Fibroblast of pulmonary artery (primary cell): ENCODE results near the gene IFT52.

ENCODE experiments used
- DNase-seq: peaks from one replicate; pipeline ENCODE4 v3.0.0-alpha.2; 2010; ENCODE audit warnings: low read depth
- H3K4me3 ChIP-seq: replicated peaks from 2 replicates; pipeline ENCODE4 v1.5.1; 2011; ENCODE audit warnings: low read depth, mild to moderate bottlenecking, control low read depth, low read length, moderate library complexity
- CTCF ChIP-seq: IDR thresholded peaks from 2 replicates; pipeline ENCODE4 v1.5.1; 2011; ENCODE audit warnings: mild to moderate bottlenecking, control low read depth, low read length, inconsistent platforms; ENCODE audit errors: missing control alignments

The IFT52 gene

DNA sequence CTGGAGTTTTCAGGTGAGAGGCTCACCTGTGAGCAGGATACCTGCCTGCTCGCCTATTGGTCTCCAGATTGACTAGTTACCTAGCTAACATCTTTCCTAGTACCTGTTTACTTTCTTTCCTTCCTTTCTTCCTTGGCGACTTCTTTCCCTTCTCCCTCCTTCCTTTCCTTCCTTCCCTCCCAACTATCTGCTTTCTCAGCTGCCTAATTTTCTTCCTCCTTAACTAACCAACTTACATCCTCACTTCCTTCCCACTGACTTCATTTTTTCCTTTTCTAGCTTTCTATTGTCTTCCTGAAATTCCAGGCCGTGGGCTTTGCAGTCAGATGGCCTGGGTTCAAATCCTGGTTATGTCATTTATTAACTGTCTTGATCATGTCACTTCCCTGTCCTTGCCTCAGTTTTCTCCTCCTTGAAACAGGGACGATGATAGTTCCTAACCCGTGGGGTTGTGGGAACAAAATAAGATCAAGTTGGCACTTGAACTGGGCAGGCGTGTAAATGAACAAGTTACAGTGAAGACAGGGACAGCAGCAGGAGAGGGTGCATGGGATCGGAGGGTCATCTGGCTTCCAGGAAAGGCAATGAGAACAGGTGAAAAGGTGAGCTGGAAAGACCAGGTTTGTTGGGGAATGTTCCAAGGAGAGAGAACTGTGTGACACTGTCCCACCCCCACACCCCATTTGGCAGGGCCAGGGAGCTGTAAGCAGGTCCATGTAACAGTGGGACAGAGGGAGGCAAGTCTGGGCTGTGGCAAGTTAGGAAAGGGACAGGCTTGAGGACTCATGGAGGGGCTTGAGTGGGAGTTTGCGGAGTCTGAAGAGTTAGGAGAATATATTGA is 31.4 kb upstream of the IFT52 start:
- no peak for DNase-seq
- no peak for TF ChIP-seq CTCF
- no peak overlapping the region for H3K4me3 ChIP-seq

DNA sequence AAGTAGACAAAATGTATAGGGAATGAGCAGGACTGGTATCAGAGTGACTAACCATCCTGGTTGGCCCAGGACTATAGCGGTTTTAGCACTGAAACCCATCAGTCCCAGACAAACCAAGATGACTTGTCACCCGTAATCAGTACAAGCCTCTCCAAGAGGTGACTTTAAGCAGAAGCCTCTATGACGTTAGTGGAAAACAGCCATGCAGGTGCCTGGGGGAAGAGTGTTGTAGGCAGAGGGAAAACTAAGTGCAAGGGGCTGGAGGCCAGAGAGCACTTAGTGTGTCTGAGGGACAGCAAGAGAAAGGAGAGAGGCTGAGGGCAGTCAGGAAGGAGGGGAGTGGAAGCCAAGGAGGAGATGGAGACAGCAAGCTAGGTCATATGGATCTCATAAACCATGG is 29.8 kb upstream of the IFT52 start:
- no peak overlapping the region for H3K4me3 ChIP-seq
- no peak for TF ChIP-seq CTCF
- DNase-seq: no peak

DNA sequence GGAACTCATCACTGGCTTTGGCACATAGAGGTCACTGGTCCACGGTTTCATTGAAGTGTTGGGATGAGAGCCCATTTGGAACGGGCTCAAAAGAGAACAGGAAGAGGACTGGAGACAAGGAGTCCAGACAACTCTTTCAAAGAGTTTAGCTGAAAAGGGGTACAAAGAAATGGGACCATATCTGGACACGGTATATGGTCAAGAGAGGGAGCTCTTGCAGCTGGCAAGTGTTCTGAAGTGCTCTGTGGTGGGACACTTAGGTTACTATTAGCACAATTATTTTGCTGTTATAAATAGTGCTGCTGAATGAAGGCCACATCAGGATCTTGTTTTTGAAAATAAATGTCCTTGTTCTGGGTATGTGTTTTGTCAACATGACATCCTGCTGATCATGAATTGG is 27.3 kb upstream of the IFT52 start:
- TF ChIP-seq CTCF: peak; percentile 24

DNA sequence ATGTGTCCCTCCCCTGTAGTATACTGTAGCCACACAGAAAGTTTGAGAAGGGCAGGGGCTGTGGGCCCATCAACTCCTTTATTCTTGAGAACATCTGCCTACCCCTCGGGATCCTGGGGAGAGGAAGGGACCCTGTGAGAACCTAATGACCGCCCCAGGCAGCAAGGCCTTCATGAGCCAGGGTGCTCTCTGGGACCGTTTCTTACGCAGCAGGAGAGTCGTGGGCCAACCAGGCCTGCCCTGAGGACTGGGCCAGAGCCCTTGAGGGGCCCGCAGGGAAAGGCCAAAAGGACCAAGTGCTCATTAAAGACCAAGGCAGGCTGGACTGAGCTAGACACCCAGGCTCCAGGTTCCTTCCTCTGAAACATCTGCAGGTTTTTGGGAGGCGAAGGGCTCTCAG is 26.7 kb upstream of the IFT52 start:
- no peak overlapping the region for H3K4me3 ChIP-seq
- TF ChIP-seq CTCF: no peak
- no peak for DNase-seq

More for the DNA sequence above, 27.3 kb upstream of the IFT52 start:
- DNase-seq: peak; percentile 30
- H3K4me3 ChIP-seq: no peak overlapping the region

DNA sequence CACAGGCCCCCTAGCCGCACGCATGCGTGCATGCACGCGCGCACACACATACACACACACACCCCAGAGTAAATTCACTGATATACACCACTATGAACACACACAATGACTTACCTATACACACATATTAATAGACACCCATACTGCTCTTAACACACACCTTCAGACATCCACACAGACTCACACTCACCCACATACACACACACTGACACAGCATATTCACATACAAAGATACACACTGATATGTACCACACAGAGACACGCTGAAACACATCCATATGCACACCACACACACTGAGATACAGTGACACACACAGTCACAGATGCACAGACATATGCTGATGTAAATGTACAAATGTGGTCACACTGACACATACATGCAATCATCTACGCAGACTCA is 26.3 kb upstream of the IFT52 start:
- no peak overlapping the region for H3K4me3 ChIP-seq
- no peak for TF ChIP-seq CTCF
- DNase-seq: no peak

DNA sequence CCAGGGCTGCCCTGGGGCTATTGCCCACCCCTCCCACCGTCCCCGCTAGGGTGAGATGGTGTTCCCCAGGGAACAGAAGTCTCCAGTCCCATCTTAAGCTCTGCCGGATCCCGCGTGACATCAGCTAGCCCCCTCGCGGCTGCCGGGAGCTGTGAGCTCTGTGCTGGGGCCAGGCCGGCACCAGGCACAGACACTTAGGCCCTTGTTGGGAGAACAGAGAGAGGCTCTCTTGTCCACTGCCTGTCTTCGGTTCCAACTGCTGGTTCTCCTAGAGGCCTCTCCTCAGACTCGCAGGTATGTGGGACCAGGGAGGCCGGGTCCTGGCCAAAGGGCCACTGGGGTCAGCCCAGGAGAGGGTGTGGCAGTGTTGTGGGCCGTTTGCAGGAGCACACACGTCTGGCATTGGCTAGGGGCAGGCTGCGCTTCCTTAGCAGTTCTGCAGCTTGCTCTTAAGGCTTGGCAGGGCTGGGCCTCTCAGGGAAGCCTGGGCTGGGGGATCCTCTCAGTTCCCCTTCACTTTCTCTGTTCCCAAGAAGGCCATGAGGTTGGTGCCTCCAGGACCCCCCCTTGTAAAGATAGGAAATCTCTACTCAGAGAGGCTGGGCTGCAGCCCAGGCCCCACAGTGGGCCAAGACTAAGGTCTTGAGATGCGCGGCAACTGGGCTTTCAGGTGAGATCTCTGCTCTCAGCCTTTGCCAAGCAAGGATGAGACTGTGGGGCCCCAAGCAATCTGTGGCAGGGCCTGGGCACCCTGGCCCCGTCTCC is 25.6 kb upstream of the IFT52 start:
- DNase-seq: no peak
- no peak overlapping the region for H3K4me3 ChIP-seq
- TF ChIP-seq CTCF: no peak

GRCh38 chr20:43565758-43566104 is 25.0 kb upstream of the IFT52 start:
- TF ChIP-seq CTCF: no peak
- DNase-seq: no peak
- H3K4me3 ChIP-seq: no peak overlapping the region
